Spleen (tissue), 11 donors: ENCODE results near the gene RBMS3. TPM values are rescaled to one million over a fixed set of nuclear protein-coding genes. Genes with fewer than 3 reads are reported as not detected.

Source experiments
- DNase-seq: peaks from one replicate; pipeline ENCODE4 v3.0.0-alpha.2; 2020
- H3K27ac ChIP-seq, 8 donors: fragments of 200-600 bp; sonication (generic) in 7 of 8; 1 replicate in 4 of 8; 2 replicates in 4 of 8; pipeline versions ENCODE4 v1.5.0 to v1.8.0; 2016 to 2021; ENCODE audit warnings: inconsistent platforms in 4 of 8, mild to moderate bottlenecking in 4 of 8, moderate library complexity in 1 of 8
- H3K27me3 ChIP-seq, 7 donors: fragments of 200-600 bp; sonication (generic) in 6 of 7; replicated peaks in 1 of 7; 1 replicate in 4 of 7; 2 replicates in 3 of 7; pipeline versions ENCODE4 v1.5.0 to v1.8.0; 2016 to 2021; ENCODE audit warnings: inconsistent platforms in 3 of 7, mild to moderate bottlenecking in 1 of 7
- H3K36me3 ChIP-seq, 6 donors: fragments of 200-600 bp; sonication (generic) in 5 of 6; 1 replicate in 4 of 6; 2 replicates in 2 of 6; pipeline versions ENCODE4 v1.5.0 to v1.8.0; 2016 to 2021; ENCODE audit warnings: inconsistent platforms in 2 of 6
- H3K4me1 ChIP-seq, 6 donors: fragments of 200-600 bp; sonication (generic) in 5 of 6; 1 replicate in 3 of 6; 2 replicates in 3 of 6; pipeline versions ENCODE4 v1.5.0 to v1.8.0; 2016 to 2021; ENCODE audit warnings: inconsistent platforms in 3 of 6
- H3K4me3 ChIP-seq, 8 donors: fragments of 200-600 bp; sonication (generic) in 7 of 8; 1 replicate in 4 of 8; 2 replicates in 4 of 8; pipeline versions ENCODE4 v1.5.0 to v1.8.0; 2016 to 2021; ENCODE audit warnings: inconsistent platforms in 4 of 8, mild to moderate bottlenecking in 4 of 8, moderate library complexity in 2 of 8
- H3K9me3 ChIP-seq, 8 donors: fragments of 200-600 bp; sonication (generic) in 7 of 8; 1 replicate in 4 of 8; 2 replicates in 4 of 8; pipeline versions ENCODE4 v1.5.0 to v1.8.0; 2016 to 2021; ENCODE audit warnings: inconsistent platforms in 4 of 8
- CTCF ChIP-seq, 11 experiments: fragments of 200-600 bp in 7 of 11; fragments of 450-650 bp in 4 of 11; sonication (generic) in 4 of 11; IDR thresholded peaks in 8 of 11; conservative IDR thresholded peaks in 3 of 11; 1 replicate in 7 of 11; 2 replicates in 4 of 11; pipeline versions ENCODE4 v1.4.0 to v1.8.0; 2016 to 2021; ENCODE audit warnings: antibody characterized with exemption in 11 of 11, inconsistent platforms in 4 of 11, mild to moderate bottlenecking in 1 of 11
- POLR2A ChIP-seq, 3 donors: fragments of 450-650 bp; IDR thresholded peaks; one replicate each; pipeline ENCODE4 v1.5.1; 2017; ENCODE audit warnings: antibody characterized with exemption in 3 of 3, mild to moderate bottlenecking in 1 of 3
- POLR2AphosphoS5 ChIP-seq, 3 donors: sonication (generic); formaldehyde crosslinking; IDR thresholded peaks; one replicate each; pipeline ENCODE4 v1.5.1; 2017; ENCODE audit warnings: antibody characterized with exemption in 3 of 3
- WGBS, 5 donors: extraction: QIAGEN DNeasy Blood & Tissue Kit in 3 of 5; methylation state at CpG; one replicate each; pipeline versions ENCODE4 v1.1.5 to v1.1.7; 2013 to 2018; 5-methylcytosine and 5-hydroxymethylcytosine counted together
- intact Hi-C: fragments of 100-400 bp; cut with DNase I; formaldehyde crosslinking; loops from one replicate; pipeline ENCODE4 v1.15.0; 2023; ENCODE audit warnings: low total_unique reads
- polyA plus RNA-seq, 3 donors: library from polyadenylated mRNA; stranded (reverse); fragments of 200-250 nt; gene quantifications; one replicate each; pipeline ENCODE4 v1.2.1, GENCODE V29; 2013
- total RNA-seq, 7 donors: library from RNA; depleted of rRNA in 3 of 7; stranded (reverse); fragments of >200 nt in 3 of 7; fragmentation: NEBNext Ultra II Directional in 4 of 7; extraction: Animal tissue kit (Norgen Biotek cat#: 25700) in 4 of 7; gene quantifications; one replicate each; pipeline versions ENCODE4 v1.1.0 to v1.2.1, GENCODE V29; 2016 to 2021
- donor health status: healthy with polysubstance abuse.
- donor health status: DM: no; HTN: no; CAD: no; lungs with moderate emphysema.
- donor health status: DM: no; HTN: no; CAD: no.
- donor health status: Bipolar disorder and iron deficiency.
- donor health status: healthy.
- donor health status: DM: no; HTN: no; CAD: no.
- donor health status: DM: yes; HTN: yes; CAD: no.

Gene RBMS3
- total and polyA plus RNA-seq, 10 donors: 2.6 to 81.9 (median 52.5) TPM

DNA sequence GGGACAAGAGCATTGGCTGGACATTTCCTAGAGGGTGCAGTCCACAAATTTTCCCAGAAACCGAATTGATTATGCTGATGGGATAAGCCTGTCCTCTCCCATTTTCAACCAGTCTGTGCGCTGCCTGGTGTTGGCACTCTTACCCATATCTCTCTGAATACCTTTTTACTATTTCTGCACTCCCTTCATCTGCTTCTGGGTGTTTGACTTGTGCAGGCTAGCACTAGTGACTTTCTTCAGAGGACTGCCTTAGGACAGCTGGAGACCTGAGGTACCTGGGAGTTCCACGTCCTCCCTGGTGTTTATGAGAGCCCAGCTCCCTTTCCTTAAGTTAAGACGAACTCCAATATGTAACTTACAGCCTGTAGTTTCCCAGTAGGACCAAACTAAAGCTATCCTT is 50.2 kb downstream of the RBMS3 start:
- Histone ChIP-seq H3K27ac (no peak overlapping the region), H3K36me3 (no peaks in the 10 kb centered on the region), H3K9me3 (no peaks in the 10 kb centered on the region), H3K27me3 (no peaks in the 10 kb centered on the region), H3K4me1 (peaks cover 3 to 17% (median 6%) of the 10 kb centered on the region in 6 donors), H3K4me3 (no peak overlapping the region)
- no peak for DNase-seq
- intact Hi-C loops: no loop called here
- 77 to 87% (median 81%) methylated on average over 4 of the region's 4 CpGs for WGBS, 5 donors
- TF ChIP-seq POLR2AphosphoS5 (IDR thresholded peaks at IDR 0.05) (no peak), CTCF (IDR thresholded peaks at IDR 0.05 in 8 of 11, conservative IDR thresholded peaks at IDR 0.05 in 3 of 11) (no peak), POLR2A (IDR thresholded peaks at IDR 0.05) (no peak)

DNA sequence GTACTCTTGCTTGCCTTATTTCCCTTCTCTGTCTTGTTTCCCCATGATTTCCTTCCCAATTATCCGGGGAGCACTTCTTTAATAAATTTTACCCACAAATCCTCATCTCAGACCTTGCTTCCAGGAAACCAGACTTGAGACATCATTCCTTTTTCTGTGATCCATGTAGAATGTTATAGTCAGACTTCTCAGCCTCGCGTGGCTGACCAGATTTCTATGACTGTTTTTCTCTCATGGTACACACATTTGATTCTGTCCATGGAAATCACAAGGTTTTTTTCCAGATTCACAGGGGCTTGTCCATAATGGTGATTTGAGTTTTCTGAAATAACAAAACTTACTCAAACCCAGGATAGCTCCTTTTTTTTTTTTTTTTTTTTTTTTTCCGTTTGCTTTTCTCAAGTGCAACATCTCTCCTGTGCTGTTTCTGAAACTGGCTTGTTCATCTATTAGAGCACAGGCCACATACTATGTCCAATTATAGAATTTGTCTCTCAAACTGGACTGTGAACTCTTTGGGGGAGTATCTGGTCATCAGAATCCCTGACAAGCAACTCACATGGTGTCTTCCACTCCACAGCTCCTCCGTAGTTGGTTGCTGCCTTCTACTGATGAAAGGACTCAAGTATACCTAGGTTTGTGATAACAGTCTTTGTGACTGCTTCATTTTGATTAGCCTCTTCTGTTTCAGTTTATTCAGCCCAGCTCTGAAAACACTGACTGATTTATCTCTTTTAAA is 50.8 kb downstream of the RBMS3 start:
- peaks cover 3 to 23% (median 7%) of the 10 kb centered on the region in 6 donors for H3K4me1 ChIP-seq

DNA sequence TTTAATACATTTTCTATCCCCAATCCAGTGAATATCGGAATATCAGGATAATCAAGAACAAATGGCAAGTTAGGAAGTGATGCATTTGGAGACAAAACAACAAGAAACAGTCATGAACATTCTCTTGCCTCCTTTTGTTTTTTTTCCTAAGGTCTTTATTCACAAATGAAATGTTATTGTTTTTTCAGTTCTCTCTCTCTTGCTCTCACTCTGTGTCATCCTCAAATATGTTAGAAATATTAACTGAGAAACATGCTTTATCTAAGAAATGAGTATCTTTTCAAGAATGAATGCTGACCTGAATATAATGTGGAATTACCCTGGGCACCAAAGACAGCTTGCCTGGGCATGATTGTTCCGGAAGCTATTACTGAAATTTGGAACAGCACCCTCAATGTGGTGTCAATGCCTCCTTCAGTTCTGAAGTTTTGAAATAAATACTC is 51.3 kb downstream of the RBMS3 start:
- 80 to 94% (median 90%) methylated on average over 2 of the region's 2 CpGs for WGBS, 5 donors
- no peak for DNase-seq
- no peak for TF ChIP-seq POLR2AphosphoS5 (IDR thresholded peaks at IDR 0.05)
- TF ChIP-seq CTCF (IDR thresholded peaks at IDR 0.05 in 8 of 11, conservative IDR thresholded peaks at IDR 0.05 in 3 of 11): no peak
- no peak for TF ChIP-seq POLR2A (IDR thresholded peaks at IDR 0.05)
- no peaks in the 10 kb centered on the region for H3K9me3 ChIP-seq
- peaks cover 3 to 25% (median 7%) of the 10 kb centered on the region in 6 donors for H3K4me1 ChIP-seq
- H3K4me3 ChIP-seq: no peak overlapping the region
- H3K27ac ChIP-seq: no peak overlapping the region
- no peaks in the 10 kb centered on the region for H3K36me3 ChIP-seq
- intact Hi-C loops: no loop called here
- no peaks in the 10 kb centered on the region for H3K27me3 ChIP-seq

More for the DNA sequence above, 50.8 kb downstream of the RBMS3 start:
- 80 to 87% (median 85%) methylated on average over 5 of the region's 5 CpGs for WGBS, 5 donors
- intact Hi-C loops: no loop called here
- no peak overlapping the region for H3K4me3 ChIP-seq
- H3K9me3 ChIP-seq: no peaks in the 10 kb centered on the region
- H3K27ac ChIP-seq: no peak overlapping the region
- no peaks in the 10 kb centered on the region for H3K27me3 ChIP-seq
- no peak for DNase-seq
- no peak for TF ChIP-seq CTCF (IDR thresholded peaks at IDR 0.05 in 8 of 11, conservative IDR thresholded peaks at IDR 0.05 in 3 of 11)
- no peak for TF ChIP-seq POLR2AphosphoS5 (IDR thresholded peaks at IDR 0.05)
- no peaks in the 10 kb centered on the region for H3K36me3 ChIP-seq

GRCh38 chr3:29333576-29333975 is 52.7 kb downstream of the RBMS3 start:
- H3K27me3 ChIP-seq: no peaks in the 10 kb centered on the region
- WGBS, 5 donors: 91 to 95% (median 93%) methylated on average over 3 of the region's 3 CpGs
- peaks cover 3 to 25% (median 8%) of the 10 kb centered on the region in 6 donors for H3K4me1 ChIP-seq
- H3K36me3 ChIP-seq: no peaks in the 10 kb centered on the region
- H3K4me3 ChIP-seq: no peak overlapping the region
- H3K27ac ChIP-seq: no peak overlapping the region
- intact Hi-C loops: no loop called here
- no peaks in the 10 kb centered on the region for H3K9me3 ChIP-seq
- no peak for DNase-seq
- TF ChIP-seq CTCF (IDR thresholded peaks at IDR 0.05 in 8 of 11, conservative IDR thresholded peaks at IDR 0.05 in 3 of 11) (no peak), POLR2AphosphoS5 (IDR thresholded peaks at IDR 0.05) (no peak), POLR2A (IDR thresholded peaks at IDR 0.05) (no peak)
